GM21717 (cell line): ENCODE results near the gene SH3GL1.

Experiments
- ATAC-seq: cut with Tn5 transposase; IDR thresholded peaks from one replicate; pipeline ENCODE4 v1.9.1; 2021; ENCODE audit warnings: mild to moderate bottlenecking, moderate library complexity; ENCODE audit not compliant: unreplicated experiment

The SH3GL1 gene

DNA sequence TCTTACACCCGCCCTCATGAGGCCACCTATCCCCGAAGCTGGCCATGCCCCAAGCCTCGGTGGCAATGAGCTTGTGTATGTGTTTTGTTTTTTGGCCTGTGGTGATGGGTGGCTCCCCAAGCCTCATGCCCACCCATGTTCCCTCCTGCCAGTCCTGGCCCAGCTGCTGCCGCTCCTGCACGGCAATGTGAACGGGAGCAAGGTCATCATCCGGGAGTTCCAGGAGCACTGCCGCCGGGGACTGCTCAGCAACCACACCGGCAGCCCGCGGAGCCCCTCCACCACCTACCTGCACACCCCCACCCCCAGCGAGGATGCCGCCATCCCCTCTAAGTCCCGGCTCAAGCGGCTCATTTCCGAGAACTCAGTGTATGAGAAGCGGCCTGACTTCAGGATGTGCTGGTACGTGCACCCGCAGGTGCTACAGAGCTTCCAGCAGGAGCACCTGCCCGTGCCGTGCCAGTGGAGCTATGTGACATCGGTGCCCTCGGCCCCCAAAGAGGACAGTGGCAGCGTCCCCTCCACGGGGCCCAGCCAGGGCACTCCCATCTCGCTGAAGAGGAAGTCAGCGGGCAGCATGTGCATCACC lies 32.7 kb upstream of the SH3GL1 start:
- ATAC-seq: no peak

GRCh38 chr19:4431808-4432674 lies 31.7 kb upstream of the SH3GL1 start:
- no peak for ATAC-seq

DNA sequence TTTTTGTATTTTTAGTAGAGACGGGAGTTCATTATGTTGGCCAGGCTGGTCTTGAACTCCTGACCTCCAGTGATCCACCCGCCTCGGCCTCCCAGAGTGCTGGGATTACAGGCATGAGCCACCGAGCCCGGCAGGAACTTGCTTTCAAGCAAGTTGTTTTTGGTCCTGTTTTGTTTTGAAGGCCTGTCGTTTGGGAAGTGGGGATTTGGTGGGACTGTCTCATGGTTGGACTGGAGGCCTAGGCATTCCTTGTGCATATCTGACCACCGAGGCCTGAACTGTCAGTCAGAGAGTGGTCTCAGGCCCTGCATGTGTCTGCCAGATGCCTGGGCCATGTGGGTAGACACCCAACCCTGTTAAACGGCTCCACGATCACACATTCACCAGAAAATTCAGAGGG lies 30.9 kb upstream of the SH3GL1 start:
- no peak for ATAC-seq

DNA sequence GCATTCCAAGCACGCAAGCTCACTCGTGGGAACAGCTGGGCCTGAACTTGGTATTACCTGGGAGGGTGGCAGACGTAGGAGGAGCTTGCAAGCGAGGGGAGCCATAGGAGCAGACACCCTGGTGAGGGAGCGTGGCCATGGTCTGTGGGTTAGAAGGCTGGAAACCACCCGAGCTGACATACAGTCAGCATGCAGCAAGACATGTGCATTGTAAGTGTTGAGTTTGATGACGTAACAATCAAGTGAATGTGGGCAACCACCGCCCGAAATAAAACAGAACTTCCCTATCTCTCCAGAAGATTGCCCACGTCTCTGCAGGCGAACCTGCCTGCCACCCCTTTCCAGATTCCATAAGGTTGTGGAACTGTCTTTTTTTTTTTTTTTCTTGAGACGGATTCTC lies 30.4 kb upstream of the SH3GL1 start:
- no peak for ATAC-seq

DNA sequence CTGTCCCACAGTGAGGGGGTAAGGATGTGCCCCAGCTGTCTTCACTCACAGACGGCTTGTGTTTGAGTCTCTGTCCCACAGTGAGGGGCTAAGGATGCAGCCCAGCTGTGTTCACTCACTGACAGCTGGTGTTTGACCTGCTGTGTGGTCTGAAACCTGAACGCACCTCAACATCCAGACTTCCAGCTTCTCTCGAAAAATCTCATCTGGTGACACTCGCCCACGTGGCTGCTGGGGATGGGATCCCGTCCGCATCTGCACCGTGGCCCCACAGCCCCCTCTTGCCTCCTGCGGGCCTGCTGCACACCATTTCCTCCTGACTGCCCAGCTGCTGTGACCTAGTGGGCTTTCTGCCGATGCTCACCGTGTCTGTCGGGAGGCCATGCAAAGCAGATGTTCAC lies 29.4 kb upstream of the SH3GL1 start:
- no peak for ATAC-seq

DNA sequence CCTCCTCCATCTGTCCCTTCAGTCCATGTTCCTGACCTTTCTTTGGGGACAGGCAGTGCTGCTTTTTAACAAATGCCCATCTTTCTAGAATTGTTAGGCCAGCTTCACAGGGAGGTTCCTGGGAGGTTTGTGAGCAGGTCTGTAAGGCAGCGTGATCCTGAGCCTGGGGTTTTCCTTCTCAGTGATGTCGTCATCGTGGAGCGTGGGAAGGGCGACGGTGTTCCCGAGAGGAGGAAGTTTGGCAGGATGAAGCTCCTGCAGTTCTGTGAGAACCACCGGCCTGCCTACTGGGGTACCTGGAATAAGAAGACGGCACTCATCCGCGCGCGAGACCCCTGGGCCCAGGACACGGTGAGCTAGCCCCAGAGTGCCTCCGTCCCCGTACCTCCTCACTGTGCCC lies 28.9 kb upstream of the SH3GL1 start:
- ATAC-seq: no peak

DNA sequence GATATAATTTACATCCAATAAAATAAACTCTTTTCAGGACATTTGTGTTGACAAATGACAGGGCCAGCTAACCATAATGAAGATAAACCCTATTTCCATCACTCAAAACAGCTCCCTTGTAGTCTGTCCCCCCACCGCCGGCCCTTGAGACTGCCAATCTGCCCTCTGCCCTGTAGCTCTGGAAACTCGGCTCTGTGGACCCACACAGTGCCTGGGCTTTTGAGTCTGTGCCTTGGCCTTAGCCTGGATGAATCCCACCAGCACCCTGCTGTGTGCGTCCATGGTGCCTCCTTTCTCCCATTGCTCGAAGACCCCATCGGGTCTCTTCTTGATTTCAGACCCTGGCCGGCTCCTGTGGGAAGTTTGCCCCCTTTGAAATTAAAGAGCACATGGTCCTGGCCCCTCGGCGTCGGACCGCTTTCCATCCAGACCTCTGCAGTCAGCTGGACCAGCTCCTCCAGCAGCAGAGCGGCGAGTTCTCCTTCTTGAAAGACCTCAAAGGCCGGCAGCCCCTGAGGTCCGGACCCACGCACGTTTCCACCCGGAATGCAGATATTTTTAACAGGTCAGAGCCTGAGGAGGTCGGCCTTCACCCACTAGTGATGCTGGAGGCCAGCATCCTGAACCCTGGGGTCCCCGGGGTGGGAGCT lies 28.1 kb upstream of the SH3GL1 start:
- ATAC-seq: no peak

DNA sequence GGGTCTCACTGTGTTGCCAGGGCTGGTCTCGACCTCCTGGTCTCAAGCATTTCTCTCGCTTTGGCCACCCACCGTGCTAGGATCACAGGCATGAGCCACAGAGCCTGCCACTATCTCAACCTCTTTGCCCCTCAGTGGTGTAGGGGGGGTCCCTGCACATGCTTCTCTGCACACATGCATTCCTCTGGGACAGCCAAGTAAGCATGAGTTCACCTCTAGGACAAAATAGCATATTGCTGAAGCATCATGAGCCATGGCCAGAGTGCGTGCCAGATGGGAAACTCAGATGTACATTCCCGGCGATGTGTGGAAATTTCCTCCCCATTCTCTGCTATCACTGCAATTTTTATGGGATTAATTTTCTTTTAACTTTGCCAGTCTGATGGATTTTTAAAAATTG lies 25.2 kb upstream of the SH3GL1 start:
- no peak for ATAC-seq

DNA sequence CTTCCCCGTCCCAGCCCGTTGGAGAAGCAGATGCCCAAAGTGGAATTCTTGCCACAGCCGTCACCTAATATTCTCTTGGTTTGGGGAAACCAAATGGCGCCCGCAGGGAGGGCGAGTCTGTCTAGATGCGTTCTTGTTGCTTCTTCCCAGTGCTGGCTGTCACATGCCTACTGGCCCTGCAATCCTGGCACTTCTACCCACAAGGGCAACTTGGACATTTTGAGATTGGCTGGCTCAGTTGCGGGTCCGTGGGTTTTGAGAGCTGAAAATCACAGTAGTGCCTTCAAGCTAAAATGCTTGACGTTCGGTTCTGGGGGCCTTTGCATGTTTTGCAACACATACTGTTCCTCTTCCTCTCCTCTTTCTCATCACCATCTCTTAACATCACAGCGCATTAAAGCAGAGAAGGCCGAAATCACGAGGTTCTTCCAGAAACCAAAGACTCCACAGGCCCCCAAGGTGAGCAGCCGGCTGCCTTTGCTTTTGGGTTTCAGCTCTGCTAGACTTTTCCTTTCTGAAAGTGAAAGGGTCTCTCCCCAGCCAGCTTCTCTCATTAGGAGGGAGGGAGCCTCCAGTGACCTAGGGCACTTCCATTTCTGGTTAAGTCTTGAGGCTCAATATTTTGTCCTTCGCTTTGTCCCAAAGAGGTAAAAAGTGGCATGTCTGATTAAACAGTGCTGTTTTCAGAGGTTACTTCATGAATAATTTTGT lies 23.2 kb upstream of the SH3GL1 start:
- no peak for ATAC-seq

DNA sequence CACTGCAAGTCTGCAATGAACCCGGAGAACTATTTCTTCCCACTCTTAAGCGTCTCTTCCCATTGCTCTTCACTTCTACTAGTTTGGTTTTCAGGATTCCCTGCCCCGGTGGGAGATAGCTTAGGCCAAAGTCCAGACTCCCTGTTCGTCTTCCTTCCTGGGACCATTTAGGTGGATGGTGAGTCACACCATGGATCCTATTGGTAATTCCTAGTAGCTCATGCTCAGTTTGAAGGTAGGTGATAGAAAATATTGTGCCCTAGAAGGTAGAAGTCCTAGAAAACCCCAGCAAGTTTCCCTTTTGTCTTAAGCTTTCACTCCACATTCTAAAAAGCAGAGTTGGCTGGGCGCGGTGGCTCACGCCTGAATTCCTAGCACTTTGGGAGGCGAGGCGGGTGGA lies 15.9 kb upstream of the SH3GL1 start:
- ATAC-seq: no peak

- ATAC-seq: no peak
Measured at GRCh38 chr19:4415352-4415751, 15.0 kb upstream of the SH3GL1 start.

- no peak for ATAC-seq
Measured at GRCh38 chr19:4414800-4415321, 14.5 kb upstream of the SH3GL1 start.

DNA sequence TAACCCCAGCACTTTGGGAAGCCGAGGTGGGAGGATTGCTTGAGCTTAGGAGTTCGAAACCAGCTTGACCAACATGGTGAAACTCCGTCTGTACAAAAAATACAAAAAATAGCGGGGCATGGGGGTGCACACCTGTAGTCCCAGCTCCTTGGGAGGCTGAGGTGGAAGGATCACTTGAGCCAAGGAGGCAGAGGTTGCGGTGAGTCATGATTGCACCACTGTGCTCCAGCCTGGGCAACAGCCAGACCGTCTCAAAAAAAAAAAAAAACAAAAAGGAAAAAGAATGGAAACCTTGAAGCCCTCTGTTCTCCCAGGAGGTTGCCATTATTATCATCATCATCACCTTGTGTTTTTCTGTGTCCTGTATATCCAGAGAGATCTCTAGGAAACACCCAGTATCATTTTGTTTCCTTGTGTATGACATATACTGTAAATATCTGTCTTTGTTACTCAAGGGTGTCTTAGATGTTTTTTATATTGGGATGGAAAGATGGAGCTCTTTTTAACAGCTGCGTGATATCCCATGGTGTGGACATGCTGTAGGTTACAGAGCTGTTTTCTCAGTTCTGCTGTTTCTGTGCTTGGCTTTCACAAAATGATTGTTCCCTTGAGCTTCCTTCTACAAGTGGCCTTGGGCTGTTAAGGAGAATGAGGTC lies 13.9 kb upstream of the SH3GL1 start:
- no peak for ATAC-seq

DNA sequence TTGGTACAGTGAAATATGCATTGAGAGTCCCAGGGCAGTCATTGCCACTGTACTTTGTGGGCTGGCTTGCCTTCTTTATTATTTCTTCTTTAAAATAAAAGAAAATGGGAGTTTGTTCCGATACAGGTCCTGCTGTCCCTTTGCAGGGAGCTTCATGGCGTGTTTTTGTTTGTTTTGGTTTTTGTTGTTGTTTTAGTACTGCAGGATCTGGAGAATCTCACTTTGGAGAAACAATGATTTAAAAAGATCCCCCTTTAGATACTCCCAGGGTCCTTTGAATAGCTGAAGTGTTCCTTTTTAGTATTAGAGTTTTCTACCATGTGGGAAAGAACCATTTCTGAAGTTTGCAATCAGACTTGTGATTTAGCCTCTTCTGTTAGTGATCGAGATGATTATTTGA lies 13.2 kb upstream of the SH3GL1 start:
- no peak for ATAC-seq

DNA sequence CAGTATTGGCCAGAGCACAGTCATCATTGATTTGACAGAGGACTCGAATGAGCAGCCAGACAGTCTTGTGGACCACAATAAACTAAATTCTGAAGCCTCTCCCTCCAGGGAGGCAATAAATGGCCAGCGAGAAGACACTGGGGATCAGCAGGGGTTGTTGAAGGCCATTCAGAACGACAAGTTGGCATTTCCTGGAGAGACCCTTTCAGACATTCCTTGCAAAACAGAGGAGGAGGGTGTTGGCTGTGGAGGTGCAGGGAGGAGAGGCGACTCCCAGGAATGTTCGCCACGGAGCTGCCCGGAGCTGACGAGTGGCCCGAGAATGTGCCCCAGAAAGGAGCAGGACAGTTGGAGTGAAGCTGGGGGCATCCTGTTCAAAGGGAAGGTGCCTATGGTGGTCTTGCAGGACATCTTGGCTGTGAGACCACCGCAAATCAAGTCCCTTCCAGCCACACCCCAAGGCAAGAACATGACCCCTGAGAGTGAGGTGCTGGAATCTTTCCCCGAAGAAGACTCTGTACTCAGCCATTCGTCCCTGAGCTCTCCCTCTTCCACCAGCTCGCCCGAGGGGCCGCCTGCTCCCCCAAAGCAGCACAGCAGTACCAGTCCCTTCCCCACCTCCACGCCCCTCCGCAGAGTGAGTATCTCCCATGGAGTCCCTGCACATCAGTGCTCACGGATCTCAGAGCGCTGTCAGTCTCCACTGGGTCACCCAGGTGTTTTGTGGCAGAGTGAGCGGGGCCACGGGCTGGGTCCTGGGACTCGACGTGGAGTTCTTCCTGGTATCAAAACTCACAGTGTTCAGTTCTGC lies 9.0 kb upstream of the SH3GL1 start:
- no peak for ATAC-seq

- no peak for ATAC-seq
Measured at GRCh38 chr19:4406626-4407025, 6.3 kb upstream of the SH3GL1 start.

DNA sequence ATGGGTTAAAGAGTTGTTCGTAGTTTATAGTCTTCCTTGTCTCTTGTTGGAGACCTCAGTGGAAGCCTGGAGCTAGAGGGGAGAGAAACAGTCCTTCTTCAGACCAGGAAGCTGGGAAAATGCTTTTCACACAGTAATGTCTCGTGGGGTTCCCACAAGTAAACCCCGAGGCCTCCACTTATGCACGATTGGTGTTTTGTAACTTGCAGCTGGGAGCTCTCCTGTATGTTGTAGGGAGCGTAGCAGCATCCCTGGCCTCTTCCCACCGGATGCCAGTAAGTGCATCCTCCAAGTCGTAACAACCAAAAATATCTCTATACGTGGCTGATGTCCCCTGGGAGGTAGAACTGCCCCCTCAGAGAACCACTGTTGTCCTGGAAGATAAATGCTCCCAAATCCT lies 5.6 kb upstream of the SH3GL1 start:
- no peak for ATAC-seq

- ATAC-seq: no peak
Measured at GRCh38 chr19:4403005-4403761, 2.8 kb upstream of the SH3GL1 start.
